ENCODE data around the gene ITGAD.

The ITGAD gene

GRCh38 chr16:31393056-31393455 lies at the start of gene ITGAD:
Gene ITGAD (plus strand): TSS chr16:31393335. CDS start chr16:31393361, 26 bp downstream.
- no peak within 1 kb of the TSS for H3K4me3 ChIP-seq (ENCODE audit: low read depth, low read length)
- no peak for DNase-seq (ENCODE audit: low read depth)
- TF ChIP-seq CTCF (IDR thresholded peaks at IDR 0.05; ENCODE audit: low read depth, low read length, missing control alignments) = no peak

DNA sequence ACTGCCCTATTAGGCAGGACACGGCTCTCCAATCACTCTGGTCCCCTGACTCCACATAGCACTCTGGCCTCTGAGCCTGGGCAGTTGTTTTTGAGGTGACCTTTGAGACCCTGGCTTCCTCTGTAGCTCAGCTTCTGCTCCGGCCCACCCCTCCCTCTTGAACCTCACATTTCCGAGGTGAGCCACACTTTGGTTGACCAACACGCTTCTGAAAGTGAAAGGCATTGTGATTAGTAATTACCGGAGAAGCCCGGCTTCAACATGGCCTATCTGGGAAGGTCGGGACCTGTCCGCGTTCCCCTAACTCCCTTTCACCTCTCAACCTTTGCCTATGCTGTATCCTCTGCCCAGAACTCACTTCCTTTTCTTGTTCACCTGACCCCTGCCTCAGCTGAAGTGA lies 48.4 kb upstream of the ITGAD start:
- no peak for TF ChIP-seq CTCF (IDR thresholded peaks at IDR 0.05; ENCODE audit: low read depth, low read length, missing control alignments)
- peak; percentile 54 for DNase-seq (ENCODE audit: low read depth)
- no peak overlapping the region for H3K4me3 ChIP-seq (ENCODE audit: low read depth, low read length)

DNA sequence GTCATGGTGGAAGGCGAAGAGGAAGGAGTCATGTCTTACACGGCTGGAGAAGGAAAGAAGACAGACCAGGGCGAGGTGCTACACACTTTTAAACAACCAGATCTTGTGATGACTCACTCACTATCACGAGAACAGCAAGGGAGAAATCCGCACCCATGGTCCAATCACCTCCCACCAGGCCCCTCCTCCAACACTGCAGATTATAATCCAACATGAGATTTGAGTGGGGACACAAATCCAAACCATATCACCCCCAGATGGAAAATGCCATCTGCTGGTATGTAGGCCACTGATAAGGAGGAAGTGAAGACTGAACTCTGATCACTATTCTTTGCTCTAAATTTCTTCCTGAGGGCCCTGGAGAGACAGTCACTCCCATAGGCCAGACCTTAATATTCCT lies 45.7 kb upstream of the ITGAD start:
- no peak for TF ChIP-seq CTCF (IDR thresholded peaks at IDR 0.05; ENCODE audit: low read depth, low read length, missing control alignments)
- no peak for DNase-seq (ENCODE audit: low read depth)
- H3K4me3 ChIP-seq (ENCODE audit: low read depth, low read length) = no peak overlapping the region

DNA sequence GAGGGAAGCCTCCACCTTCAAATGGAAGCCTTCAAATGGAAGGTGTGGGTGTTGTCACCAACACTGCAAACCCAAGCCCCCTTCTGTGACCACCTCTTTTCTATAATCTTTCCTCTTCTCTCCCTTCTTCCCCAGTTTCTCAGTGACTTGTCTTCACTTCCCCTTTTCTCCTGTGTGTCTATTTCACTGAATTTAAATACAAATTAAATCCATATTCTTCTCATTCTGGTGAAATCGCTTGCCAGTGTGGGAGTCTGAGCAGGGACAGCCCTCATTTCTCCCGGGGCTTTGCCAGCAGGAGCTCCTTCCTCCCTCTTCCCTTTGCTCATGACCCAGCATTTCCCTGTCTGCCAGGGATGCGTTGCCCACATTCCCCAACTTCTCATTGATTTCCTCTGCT lies 44.6 kb upstream of the ITGAD start:
- no peak for TF ChIP-seq CTCF (IDR thresholded peaks at IDR 0.05; ENCODE audit: low read depth, low read length, missing control alignments)
- DNase-seq (ENCODE audit: low read depth) = no peak
- no peak overlapping the region for H3K4me3 ChIP-seq (ENCODE audit: low read depth, low read length)

- DNase-seq (ENCODE audit: low read depth) = no peak
These were observed 42.7 kb upstream of the ITGAD start for GRCh38 chr16:31350275-31351005.

DNA sequence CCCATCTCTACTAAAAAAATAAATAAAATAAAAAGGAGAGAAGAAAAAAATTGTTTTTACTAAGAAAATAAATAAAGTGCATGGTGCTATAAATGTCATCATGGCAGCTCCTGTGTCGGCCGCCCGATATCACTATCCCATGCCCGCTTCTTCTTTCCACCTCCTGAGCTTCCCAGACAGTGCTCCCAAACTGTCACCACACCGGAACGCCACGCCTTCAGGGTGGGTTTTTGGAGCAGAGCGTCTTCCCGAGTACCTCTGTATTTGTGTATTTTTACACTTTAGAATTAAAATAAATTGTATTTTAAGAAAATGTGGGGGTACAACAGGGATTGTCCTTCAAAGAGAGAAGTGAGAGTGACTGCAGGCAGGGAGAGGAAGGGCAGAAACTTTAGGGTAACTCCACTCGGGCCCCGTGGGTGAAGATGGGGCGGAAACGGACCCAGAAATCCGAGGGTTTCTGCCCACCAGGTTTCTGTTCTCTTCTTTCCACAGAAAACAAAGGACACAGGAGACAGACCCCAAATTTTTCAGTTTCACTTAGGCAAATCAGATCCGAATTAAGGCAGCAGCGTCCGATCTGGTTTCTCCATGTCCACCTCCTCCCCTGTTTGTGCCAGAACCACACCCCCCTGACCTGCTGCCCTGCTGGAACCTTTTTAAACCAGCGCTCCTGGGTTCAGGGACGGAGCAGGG lies 41.7 kb upstream of the ITGAD start:
- H3K4me3 ChIP-seq (ENCODE audit: low read depth, low read length) = peak overlapping the region; percentile 1; the same call in 1 of the 2 replicates
- no peak for DNase-seq (ENCODE audit: low read depth)
- no peak for TF ChIP-seq CTCF (IDR thresholded peaks at IDR 0.05; ENCODE audit: low read depth, low read length, missing control alignments)

More at GRCh38 chr16:31350275-31351005, 42.7 kb upstream of the ITGAD start:
- no peak overlapping the region for H3K4me3 ChIP-seq (ENCODE audit: low read depth, low read length)
- no peak for TF ChIP-seq CTCF (IDR thresholded peaks at IDR 0.05; ENCODE audit: low read depth, low read length, missing control alignments)

Measured in GM12864 (cell line).